OCI-LY1 (cell line): Measurements from ENCODE around the gene TOGARAM2.

Experiments
- H2AFZ ChIP-seq: fragments of 200-600 bp; sonication (generic), shearing (Covaris generic); 2 replicates; pipeline ENCODE4 v1.6.0; 2014; ENCODE audit warnings: antibody characterized with exemption, mild to moderate bottlenecking, low read length
- H3F3A ChIP-seq: fragments of 200-600 bp; sonication (generic), shearing (Covaris generic); 2 replicates; pipeline ENCODE4 v1.6.0; 2014; ENCODE audit warnings: mild to moderate bottlenecking, antibody characterized with exemption, low read length, moderate library complexity; ENCODE audit not compliant: insufficient read depth
- H3K27ac ChIP-seq: fragments of 200-600 bp; sonication (generic); 2 replicates; pipeline ENCODE4 v1.5.1; 2014; ENCODE audit warnings: low read length, mixed run types, mild to moderate bottlenecking, low read depth; ENCODE audit not compliant: poor library complexity, severe bottlenecking
- H3K27me3 ChIP-seq: fragments of 200-600 bp; sonication (generic); 2 replicates; pipeline ENCODE4 v1.6.0; 2014; ENCODE audit warnings: antibody characterized with exemption, mild to moderate bottlenecking, low read length, moderate library complexity; ENCODE audit not compliant: insufficient read depth
- H3K36me3 ChIP-seq: fragments of 200-600 bp; sonication (generic); 2 replicates; pipeline ENCODE4 v1.6.1; 2014; ENCODE audit warnings: mild to moderate bottlenecking, antibody characterized with exemption, low read length, moderate library complexity, mixed read lengths; ENCODE audit not compliant: insufficient read depth
- H3K4me1 ChIP-seq: fragments of 200-600 bp; sonication (generic); 2 replicates; pipeline ENCODE4 v1.5.1; 2014; ENCODE audit warnings: mild to moderate bottlenecking, low read length, moderate library complexity; ENCODE audit not compliant: insufficient read depth, severe bottlenecking
- H3K4me2 ChIP-seq: fragments of 200-600 bp; sonication (generic), shearing (Covaris generic); 2 replicates; pipeline ENCODE4 v1.6.1; 2014; ENCODE audit warnings: low read length
- H3K4me3 ChIP-seq: fragments of 200-600 bp; sonication (generic); 2 replicates; pipeline ENCODE4 v1.5.1; 2014; ENCODE audit warnings: low read length, low read depth, mild to moderate bottlenecking, mixed read lengths; ENCODE audit not compliant: poor library complexity, severe bottlenecking
- H3K79me2 ChIP-seq: fragments of 200-600 bp; shearing (Covaris generic); 2 replicates; pipeline ENCODE4 v1.6.1; 2016; ENCODE audit warnings: mixed run types, low read length, mixed read lengths; ENCODE audit not compliant: insufficient read depth
- H3K9ac ChIP-seq: fragments of 200-600 bp; sonication (generic), shearing (Covaris generic); 2 replicates; pipeline ENCODE4 v1.6.1; 2014; ENCODE audit warnings: mild to moderate bottlenecking, low read length, mixed read lengths
- H3K9me2 ChIP-seq: fragments of 200-600 bp; sonication (generic), shearing (Covaris generic); 2 replicates; pipeline ENCODE4 v1.6.1; 2014; ENCODE audit warnings: low read depth, mild to moderate bottlenecking, low read length, mixed read lengths
- H3K9me3 ChIP-seq: fragments of 200-600 bp; shearing (Covaris generic); 2 replicates; pipeline ENCODE4 v1.6.1; 2014; ENCODE audit warnings: low read length, mixed read lengths
- H4K20me1 ChIP-seq: fragments of 200-600 bp; sonication (generic), shearing (Covaris generic); 2 replicates; pipeline ENCODE4 v1.6.0; 2016; ENCODE audit warnings: mild to moderate bottlenecking, low read length; ENCODE audit not compliant: insufficient read depth
- CTCF ChIP-seq: fragments of 200-600 bp; sonication (generic), shearing (Covaris generic); IDR thresholded peaks from 2 replicates; pipeline ENCODE4 v1.5.1; 2017; ENCODE audit warnings: mild to moderate bottlenecking, antibody characterized with exemption, low read length, moderate library complexity, mixed read lengths
- EZH2 ChIP-seq: fragments of 200-600 bp; sonication (generic), shearing (Covaris generic); IDR thresholded peaks from 2 replicates; pipeline ENCODE4 v1.8.0; 2017; ENCODE audit warnings: borderline replicate concordance, mixed run types, mild to moderate bottlenecking, antibody characterized with exemption, low read length, moderate library complexity, mixed read lengths

TOGARAM2 gene

GRCh38 chr2:29013057-29013780, 32.1 kb downstream of the TOGARAM2 start:
- H3K27ac ChIP-seq = no peak overlapping the region
- H3K4me2 ChIP-seq = no peak overlapping the region
- H3K9ac ChIP-seq = no peak overlapping the region
- H3K9me3 ChIP-seq = no peaks in the 10 kb centered on the region
- no peaks in the 10 kb centered on the region for H3K9me2 ChIP-seq
- H3K36me3 ChIP-seq = no peaks in the 10 kb centered on the region
- H3K4me3 ChIP-seq = no peak overlapping the region
- no peaks in the 10 kb centered on the region for H3K4me1 ChIP-seq
- H2AFZ ChIP-seq = no peak overlapping the region
- no peaks in the 10 kb centered on the region for H3K27me3 ChIP-seq
- H3K79me2 ChIP-seq = no peaks in the 10 kb centered on the region
- TF ChIP-seq CTCF = no peak
- TF ChIP-seq EZH2 = no peak
- H3F3A ChIP-seq = no peaks in the 10 kb centered on the region
- no peaks in the 10 kb centered on the region for H4K20me1 ChIP-seq

- no peaks in the 10 kb centered on the region for H3K79me2 ChIP-seq
- no peaks in the 10 kb centered on the region for H3F3A ChIP-seq
- no peaks in the 10 kb centered on the region for H3K9me3 ChIP-seq
- H3K9me2 ChIP-seq = no peaks in the 10 kb centered on the region
- no peaks in the 10 kb centered on the region for H3K27me3 ChIP-seq
- H3K4me2 ChIP-seq = no peak overlapping the region
- H3K9ac ChIP-seq = no peak overlapping the region
- H3K4me3 ChIP-seq = no peak overlapping the region
- H2AFZ ChIP-seq = no peak overlapping the region
- H3K27ac ChIP-seq = no peak overlapping the region
- no peaks in the 10 kb centered on the region for H4K20me1 ChIP-seq
- no peaks in the 10 kb centered on the region for H3K4me1 ChIP-seq
- TF ChIP-seq CTCF (no peak), EZH2 (no peak)
- no peaks in the 10 kb centered on the region for H3K36me3 ChIP-seq
Observed at GRCh38 chr2:29014331-29014730, 33.2 kb downstream of the TOGARAM2 start.

- Histone ChIP-seq H4K20me1 (no peaks in the 10 kb centered on the region), H3K4me2 (no peak overlapping the region), H3K4me3 (no peak overlapping the region), H3K79me2 (no peaks in the 10 kb centered on the region), H3K9ac (no peak overlapping the region), H3K36me3 (no peaks in the 10 kb centered on the region), H3K27me3 (no peaks in the 10 kb centered on the region), H3F3A (no peaks in the 10 kb centered on the region), H2AFZ (no peak overlapping the region), H3K9me3 (no peaks in the 10 kb centered on the region), H3K9me2 (no peaks in the 10 kb centered on the region), H3K27ac (no peak overlapping the region), H3K4me1 (no peaks in the 10 kb centered on the region)
- no peak for TF ChIP-seq CTCF
- TF ChIP-seq EZH2 = no peak
Observed at GRCh38 chr2:29014811-29015421, 33.8 kb downstream of the TOGARAM2 start.
